Measurements from ENCODE around the gene C1QL1. TPM values are rescaled to one million over a fixed set of nuclear protein-coding genes. Genes with fewer than 3 reads are reported as not detected.
A peak's percentile ranks its signal among the peaks of the same experiment; 100 is the strongest.

The C1QL1 gene
- total and polyA plus RNA-seq, 2 of the 13 experiments (the other 11 are each of a cell fraction or from before 2014, with no cell fraction given), result 0.11 TPM

GRCh38 chr17:44947461-44948314, 20.4 kb downstream of the C1QL1 start, which contains the start of gene KIF18B (continued):
- TF ChIP-seq IRF9 (CRISPR knock-in tag; IDR thresholded peaks at IDR 0.05; ENCODE audit: borderline replicate concordance) (0 out of 2 replicates have a peak, but pooled peaks have one; percentile 25), ZNF615 (CRISPR knock-in tag; IDR thresholded peaks at IDR 0.05; ENCODE audit: borderline replicate concordance) (no peak), ELF4 (CRISPR knock-in tag; IDR thresholded peaks at IDR 0.05; ENCODE audit: borderline replicate concordance) (peak; percentile 83; the same call in 1 of the 2 replicates), MXI1 (IDR thresholded peaks at IDR 0.05; ENCODE audit: borderline replicate concordance, low read depth, low read length) (peak; percentile 96), ASH2L (IDR thresholded peaks at IDR 0.05; ENCODE audit: insufficient read length, low read depth, low read length) (peak; percentile 78), ZUFSP (CRISPR knock-in tag; IDR thresholded peaks at IDR 0.05; ENCODE audit: borderline replicate concordance) (no peak), GPN1 (CRISPR knock-in tag; IDR thresholded peaks at IDR 0.05; ENCODE audit: borderline replicate concordance) (no peak), ZNF337 (CRISPR knock-in tag; IDR thresholded peaks at IDR 0.05; ENCODE audit: borderline replicate concordance, low read depth) (0 out of 2 replicates have a peak, but pooled peaks have one; percentile 61), NCOA1 (CRISPR knock-in tag; IDR thresholded peaks at IDR 0.05) (0 out of 2 replicates have a peak, but pooled peaks have one; percentile 21), MEF2D (CRISPR knock-in tag; IDR thresholded peaks at IDR 0.05) (peak; percentile 44; the same call in 1 of the 2 replicates), ZMYM3 (CRISPR knock-in tag; IDR thresholded peaks at IDR 0.05) (no peak), MTA1 (CRISPR knock-in tag; IDR thresholded peaks at IDR 0.05; ENCODE audit: borderline replicate concordance) (peak; percentile 77; the same call in 1 of the 2 replicates), SP4 (CRISPR knock-in tag; IDR thresholded peaks at IDR 0.05) (peak; percentile 83), THAP8 (CRISPR knock-in tag; IDR thresholded peaks at IDR 0.05; ENCODE audit: borderline replicate concordance) (no peak), RFXANK (CRISPR knock-in tag; IDR thresholded peaks at IDR 0.05) (0 out of 2 replicates have a peak, but pooled peaks have one; percentile 21), SYNCRIP (IDR thresholded peaks at IDR 0.05; ENCODE audit: insufficient read depth, low read depth, low read length) (no peak), HES4 (CRISPR knock-in tag; IDR thresholded peaks at IDR 0.05; ENCODE audit: borderline replicate concordance) (0 out of 2 replicates have a peak, but pooled peaks have one; percentile 53), NPAS2 (CRISPR knock-in tag; IDR thresholded peaks at IDR 0.05; ENCODE audit: borderline replicate concordance) (no peak), AGO2 (optimal IDR thresholded peaks at IDR 0.05; ENCODE audit: low read depth, low read length) (peak; percentile 49), POGK (CRISPR knock-in tag; conservative IDR thresholded peaks at IDR 0.05) (peak; percentile 98), ZNF224 (CRISPR knock-in tag; IDR thresholded peaks at IDR 0.05) (no peak), IRF1 (CRISPR knock-in tag; IDR thresholded peaks at IDR 0.05; ENCODE audit: low read depth) (no peak)

Data from HepG2 (cell line).